ENCODE data around the gene HSP90B1.

GRCh38 chr12:103928682-103929045, 1.5 kb upstream of the HSP90B1 start:
- TF ChIP-seq, protein P1, sequence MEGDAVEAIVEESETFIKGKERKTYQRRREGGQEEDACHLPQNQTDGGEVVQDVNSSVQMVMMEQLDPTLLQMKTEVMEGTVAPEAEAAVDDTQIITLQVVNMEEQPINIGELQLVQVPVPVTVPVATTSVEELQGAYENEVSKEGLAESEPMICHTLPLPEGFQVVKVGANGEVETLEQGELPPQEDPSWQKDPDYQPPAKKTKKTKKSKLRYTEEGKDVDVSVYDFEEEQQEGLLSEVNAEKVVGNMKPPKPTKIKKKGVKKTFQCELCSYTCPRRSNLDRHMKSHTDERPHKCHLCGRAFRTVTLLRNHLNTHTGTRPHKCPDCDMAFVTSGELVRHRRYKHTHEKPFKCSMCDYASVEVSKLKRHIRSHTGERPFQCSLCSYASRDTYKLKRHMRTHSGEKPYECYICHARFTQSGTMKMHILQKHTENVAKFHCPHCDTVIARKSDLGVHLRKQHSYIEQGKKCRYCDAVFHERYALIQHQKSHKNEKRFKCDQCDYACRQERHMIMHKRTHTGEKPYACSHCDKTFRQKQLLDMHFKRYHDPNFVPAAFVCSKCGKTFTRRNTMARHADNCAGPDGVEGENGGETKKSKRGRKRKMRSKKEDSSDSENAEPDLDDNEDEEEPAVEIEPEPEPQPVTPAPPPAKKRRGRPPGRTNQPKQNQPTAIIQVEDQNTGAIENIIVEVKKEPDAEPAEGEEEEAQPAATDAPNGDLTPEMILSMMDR (conservative IDR thresholded peaks at IDR 0.05): no peak
- no peak for TF ChIP-seq EZH2 (IDR thresholded peaks at IDR 0.05; ENCODE audit: low read depth)
